Suprapubic skin (tissue), 4 donors: Measurements from ENCODE around the gene TAF1D. TPM values are rescaled to one million over a fixed set of nuclear protein-coding genes. Genes with fewer than 3 reads are reported as not detected.

Experiments used
- DNase-seq, 2 donors: peaks; one replicate each; pipeline ENCODE4 v3.0.0-alpha.2; 2019; ENCODE audit warnings: low spot score in 2 of 2
- H3K27ac ChIP-seq: fragments of 200-600 bp; sonication (generic); one replicate; pipeline ENCODE4 v1.5.1; 2019
- H3K27me3 ChIP-seq: fragments of 200-600 bp; sonication (generic); one replicate; pipeline ENCODE4 v1.5.1; 2019
- H3K36me3 ChIP-seq: fragments of 200-600 bp; sonication (generic); one replicate; pipeline ENCODE4 v1.5.1; 2019
- H3K4me1 ChIP-seq: fragments of 200-600 bp; sonication (generic); one replicate; pipeline ENCODE4 v1.5.1; 2019
- H3K4me3 ChIP-seq: fragments of 200-600 bp; sonication (generic); one replicate; pipeline ENCODE4 v1.5.1; 2019; ENCODE audit warnings: mild to moderate bottlenecking
- H3K9me3 ChIP-seq: fragments of 200-600 bp; sonication (generic); one replicate; pipeline ENCODE4 v1.5.1; 2019
- EP300 ChIP-seq: sonication (generic); formaldehyde crosslinking; IDR thresholded peaks from one replicate; pipeline ENCODE4 v1.6.1; 2017; ENCODE audit warnings: antibody characterized with exemption
- POLR2A ChIP-seq, 2 donors: fragments of 450-650 bp; IDR thresholded peaks; one replicate each; pipeline ENCODE4 v1.6.1; 2017; ENCODE audit warnings: antibody characterized with exemption in 2 of 2, mild to moderate bottlenecking in 2 of 2, moderate library complexity in 2 of 2
- POLR2AphosphoS5 ChIP-seq, 3 donors: sonication (generic); formaldehyde crosslinking; IDR thresholded peaks; one replicate each; pipeline ENCODE4 v1.6.1; 2017; ENCODE audit warnings: antibody characterized with exemption in 3 of 3
- WGBS: methylation state at CpG from one replicate; pipeline ENCODE4 v1.1.5; 2018; 5-methylcytosine and 5-hydroxymethylcytosine counted together
- total RNA-seq, 4 donors: library from RNA; depleted of rRNA; stranded (reverse); fragments of >200 nt; gene quantifications; one replicate each; pipeline ENCODE4 v1.1.0, GENCODE V29; 2016
- TF ChIP-seq, protein P1 (sequence below), 2 donors: fragments of 200-600 bp in 1 of 2; fragments of 450-650 bp in 1 of 2; sonication (generic) in 1 of 2; IDR thresholded peaks; one replicate each; pipeline ENCODE4 v1.5.1; 2016 to 2019; ENCODE audit warnings: antibody characterized with exemption in 2 of 2, mild to moderate bottlenecking in 1 of 2, moderate library complexity in 1 of 2

The TAF1D gene
- total RNA-seq, 4 donors from 2014 or later, result 53.5 to 142 (median 81.1) TPM

DNA sequence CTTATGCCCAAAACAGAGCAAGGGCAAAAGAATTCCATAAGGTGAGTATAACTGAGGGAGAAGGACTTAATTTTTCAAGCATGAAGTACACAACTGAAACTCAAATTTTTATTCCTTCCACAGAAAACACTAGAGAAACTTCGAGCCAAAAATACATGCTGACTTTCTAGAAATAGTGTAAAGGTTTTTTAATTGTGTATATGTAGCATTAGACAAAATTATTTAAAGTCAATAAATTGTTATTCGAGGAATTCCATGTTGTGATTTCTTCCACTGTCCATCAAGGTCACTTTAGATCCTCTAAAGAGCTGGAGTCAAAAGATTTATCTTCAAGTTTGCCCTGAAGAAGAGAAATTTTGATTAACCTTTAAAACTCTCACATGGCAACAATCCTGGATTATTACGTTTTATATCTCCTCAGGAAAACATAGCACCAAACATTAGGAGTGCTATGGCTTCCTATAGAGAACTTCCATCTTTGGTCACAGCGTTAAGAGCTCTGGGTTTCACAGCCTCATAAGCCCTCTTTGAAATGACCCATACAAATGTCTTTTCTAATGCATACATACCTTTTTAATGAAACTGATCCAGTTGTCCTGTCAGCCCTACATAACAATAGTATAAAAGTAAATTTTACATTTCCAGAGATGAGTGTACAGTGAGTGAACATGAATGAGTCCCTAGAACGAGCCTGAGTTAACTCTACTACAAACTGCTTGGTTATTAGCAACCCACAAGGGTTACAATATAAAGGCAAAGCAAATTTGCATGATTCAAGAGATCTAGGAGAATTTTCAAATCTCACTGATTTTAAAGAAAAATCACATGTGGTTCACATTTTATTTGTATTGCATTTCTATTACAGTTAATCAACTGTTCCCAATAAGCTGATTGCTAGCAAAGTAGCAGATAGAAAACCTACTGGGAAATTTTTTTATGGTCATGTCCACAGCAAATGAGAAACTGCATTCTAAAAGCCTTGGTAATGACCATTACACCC is 10.9 kb downstream of the TAF1D start:
- H3K4me1 ChIP-seq, result peaks cover 8% of the 10 kb centered on the region
- TF ChIP-seq, protein P1, sequence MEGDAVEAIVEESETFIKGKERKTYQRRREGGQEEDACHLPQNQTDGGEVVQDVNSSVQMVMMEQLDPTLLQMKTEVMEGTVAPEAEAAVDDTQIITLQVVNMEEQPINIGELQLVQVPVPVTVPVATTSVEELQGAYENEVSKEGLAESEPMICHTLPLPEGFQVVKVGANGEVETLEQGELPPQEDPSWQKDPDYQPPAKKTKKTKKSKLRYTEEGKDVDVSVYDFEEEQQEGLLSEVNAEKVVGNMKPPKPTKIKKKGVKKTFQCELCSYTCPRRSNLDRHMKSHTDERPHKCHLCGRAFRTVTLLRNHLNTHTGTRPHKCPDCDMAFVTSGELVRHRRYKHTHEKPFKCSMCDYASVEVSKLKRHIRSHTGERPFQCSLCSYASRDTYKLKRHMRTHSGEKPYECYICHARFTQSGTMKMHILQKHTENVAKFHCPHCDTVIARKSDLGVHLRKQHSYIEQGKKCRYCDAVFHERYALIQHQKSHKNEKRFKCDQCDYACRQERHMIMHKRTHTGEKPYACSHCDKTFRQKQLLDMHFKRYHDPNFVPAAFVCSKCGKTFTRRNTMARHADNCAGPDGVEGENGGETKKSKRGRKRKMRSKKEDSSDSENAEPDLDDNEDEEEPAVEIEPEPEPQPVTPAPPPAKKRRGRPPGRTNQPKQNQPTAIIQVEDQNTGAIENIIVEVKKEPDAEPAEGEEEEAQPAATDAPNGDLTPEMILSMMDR (IDR thresholded peaks at IDR 0.05), result no peak
- TF ChIP-seq POLR2AphosphoS5 (IDR thresholded peaks at IDR 0.05) (no peak), EP300 (no peak), POLR2A (IDR thresholded peaks at IDR 0.05) (no peak)
- H3K27me3 ChIP-seq, result no peaks in the 10 kb centered on the region
- H3K9me3 ChIP-seq, result no peaks in the 10 kb centered on the region
- H3K27ac ChIP-seq, result no peak overlapping the region
- DNase-seq, result no peak
- H3K4me3 ChIP-seq, result no peak overlapping the region
- WGBS, result 85% methylated on average over 5 of the region's 5 CpGs
- peaks cover 96% of the 10 kb centered on the region for H3K36me3 ChIP-seq

DNA sequence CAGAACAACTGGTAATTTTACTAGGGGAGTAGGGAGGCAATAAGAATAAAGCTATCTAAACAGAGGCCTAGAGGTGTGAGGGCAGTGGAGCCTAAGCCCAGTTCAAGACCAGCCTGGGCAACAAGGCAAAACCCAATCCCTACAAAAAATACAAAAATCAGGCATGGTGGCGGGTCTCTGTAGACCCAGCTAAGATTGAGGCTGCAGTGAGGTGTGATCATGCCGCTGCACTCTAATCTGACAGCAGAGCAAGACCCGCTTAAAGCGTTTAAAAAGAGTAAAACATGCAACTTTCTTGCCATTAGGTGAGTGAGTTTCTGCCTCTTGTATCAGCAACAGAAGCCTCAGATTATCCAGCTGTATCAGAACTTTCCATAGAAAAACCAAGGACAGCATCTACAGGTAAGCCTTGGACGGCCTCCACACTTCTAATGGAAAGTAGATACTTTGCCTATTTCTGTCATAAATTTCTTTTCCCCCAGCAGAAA is 12.1 kb downstream of the TAF1D start:
- TF ChIP-seq POLR2A (IDR thresholded peaks at IDR 0.05) (no peak), EP300 (no peak), POLR2AphosphoS5 (IDR thresholded peaks at IDR 0.05) (no peak)
- TF ChIP-seq, protein P1 (IDR thresholded peaks at IDR 0.05), result no peak
- peaks cover 88% of the 10 kb centered on the region for H3K36me3 ChIP-seq
- H3K4me1 ChIP-seq, result no peaks in the 10 kb centered on the region
- H3K4me3 ChIP-seq, result no peak overlapping the region
- no peaks in the 10 kb centered on the region for H3K9me3 ChIP-seq
- 93% methylated on average over 5 of the region's 5 CpGs for WGBS
- no peaks in the 10 kb centered on the region for H3K27me3 ChIP-seq
- no peak for DNase-seq
- no peak overlapping the region for H3K27ac ChIP-seq

DNA sequence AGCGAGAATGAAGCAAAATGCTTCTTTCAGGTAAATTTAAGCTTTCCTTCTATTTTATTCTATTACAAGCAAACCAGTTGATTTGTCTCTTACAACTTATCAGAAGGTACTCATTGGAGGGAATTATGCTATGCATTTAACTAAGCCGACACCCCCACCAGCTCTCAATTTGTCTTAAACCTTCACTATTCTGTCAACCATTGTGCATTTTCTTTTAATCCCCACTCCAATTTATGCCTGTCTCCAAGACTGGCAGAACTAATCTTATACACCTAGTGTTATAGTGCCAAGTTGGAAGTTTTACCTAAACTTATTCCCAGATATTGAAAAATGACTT is 12.5 kb downstream of the TAF1D start:
- H3K36me3 ChIP-seq, result peaks cover 88% of the 10 kb centered on the region
- H3K9me3 ChIP-seq, result no peaks in the 10 kb centered on the region
- H3K4me1 ChIP-seq, result no peaks in the 10 kb centered on the region
- 92% methylated on average over 2 of the region's 2 CpGs for WGBS
- H3K27ac ChIP-seq, result no peak overlapping the region
- TF ChIP-seq POLR2A (IDR thresholded peaks at IDR 0.05) (no peak), EP300 (no peak), POLR2AphosphoS5 (IDR thresholded peaks at IDR 0.05) (no peak)
- TF ChIP-seq, protein P1 (IDR thresholded peaks at IDR 0.05), result no peak
- H3K4me3 ChIP-seq, result no peak overlapping the region
- H3K27me3 ChIP-seq, result no peaks in the 10 kb centered on the region
- no peak for DNase-seq

DNA sequence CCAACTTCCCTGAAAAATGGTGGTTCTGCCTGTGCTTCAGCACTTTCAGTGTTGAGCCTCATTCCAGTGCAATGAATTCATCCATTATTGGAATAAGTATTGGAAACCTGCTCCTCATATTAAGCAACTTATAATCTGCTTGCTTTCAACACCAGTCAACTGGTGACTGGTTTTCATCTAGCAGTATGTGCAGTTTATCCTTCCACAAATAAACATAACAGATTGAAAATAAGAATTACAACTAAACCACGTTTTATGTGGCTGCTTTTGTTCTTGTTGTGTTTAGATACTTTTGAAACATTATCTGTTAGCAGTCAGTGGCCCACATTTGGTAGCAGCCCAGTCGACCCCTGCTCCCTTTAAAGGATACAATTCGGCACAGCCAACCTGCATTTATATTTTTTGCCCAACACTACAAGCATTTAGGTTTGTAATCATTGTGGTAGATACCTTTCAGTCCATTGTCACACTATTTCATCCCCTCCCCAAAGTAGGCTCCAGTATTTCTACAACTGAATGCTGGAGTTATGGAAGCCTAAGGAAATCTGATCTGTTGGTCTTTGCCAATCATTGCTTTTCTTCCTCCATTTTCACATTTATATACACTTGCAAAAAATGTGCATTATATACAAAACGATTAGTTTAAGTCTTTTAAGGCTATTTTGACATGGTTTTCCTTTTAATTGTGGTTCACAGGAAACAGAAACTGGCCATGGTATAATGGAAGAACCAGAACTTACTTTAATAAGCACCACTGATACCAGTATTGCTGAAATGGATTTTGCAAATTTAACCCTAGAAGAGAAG is 13.1 kb downstream of the TAF1D start:
- Histone ChIP-seq H3K36me3 (peaks cover 88% of the 10 kb centered on the region), H3K27ac (no peak overlapping the region), H3K9me3 (no peaks in the 10 kb centered on the region), H3K4me3 (no peak overlapping the region), H3K4me1 (no peaks in the 10 kb centered on the region), H3K27me3 (no peaks in the 10 kb centered on the region)
- TF ChIP-seq, protein P1 (IDR thresholded peaks at IDR 0.05), result no peak
- no peak for TF ChIP-seq POLR2A (IDR thresholded peaks at IDR 0.05)
- TF ChIP-seq EP300, result no peak
- TF ChIP-seq POLR2AphosphoS5 (IDR thresholded peaks at IDR 0.05), result no peak
- 52% methylated on average over 4 of the region's 4 CpGs for WGBS
- DNase-seq, result no peak

DNA sequence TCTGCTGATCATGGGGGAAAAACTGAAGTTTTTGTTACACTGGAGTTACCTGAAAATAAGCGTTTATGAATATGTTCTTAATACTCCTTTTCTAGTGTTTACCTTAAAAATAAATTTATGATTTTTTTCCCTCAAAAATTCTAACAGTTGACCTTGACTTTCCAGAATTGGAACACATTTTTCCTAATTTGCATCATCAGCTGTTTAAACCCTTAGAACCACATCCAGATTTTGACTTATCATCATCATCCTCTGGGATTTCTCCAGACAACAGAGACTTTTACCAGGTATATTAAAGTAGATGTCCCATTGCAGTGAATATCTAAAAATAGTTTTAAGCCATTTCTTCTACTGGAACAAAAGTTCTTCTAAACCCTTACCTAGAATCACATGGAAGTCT is 17.2 kb downstream of the TAF1D start:
- 93% methylated on average over 1 of the region's 1 CpG for WGBS
- TF ChIP-seq POLR2AphosphoS5 (IDR thresholded peaks at IDR 0.05) (no peak), POLR2A (IDR thresholded peaks at IDR 0.05) (no peak), EP300 (no peak)
- TF ChIP-seq, protein P1 (IDR thresholded peaks at IDR 0.05), result no peak

More for the DNA sequence above, 17.2 kb downstream of the TAF1D start:
- Histone ChIP-seq H3K27me3 (no peaks in the 10 kb centered on the region), H3K36me3 (peaks cover 51% of the 10 kb centered on the region), H3K4me1 (no peaks in the 10 kb centered on the region), H3K9me3 (no peaks in the 10 kb centered on the region), H3K4me3 (no peak overlapping the region), H3K27ac (no peak overlapping the region)
- no peak for DNase-seq
